Ascending aorta (tissue), 2 donors: Measurements from ENCODE around the gene FXYD1. TPM values are rescaled to one million over a fixed set of nuclear protein-coding genes. Genes with fewer than 3 reads are reported as not detected.

Experiments used
- DNase-seq, 2 donors: peaks; one replicate each; pipeline ENCODE4 v3.0.0-alpha.2; 2019; ENCODE audit warnings: low spot score in 2 of 2
- H3K27ac ChIP-seq, 2 donors: fragments of 200-600 bp; sonication (generic); one replicate each; pipeline ENCODE4 v1.5.1; 2016 to 2017; ENCODE audit warnings: mild to moderate bottlenecking in 1 of 2
- H3K27me3 ChIP-seq: fragments of 200-600 bp; sonication (generic); one replicate; pipeline ENCODE4 v1.5.1; 2017
- H3K36me3 ChIP-seq, 2 donors: fragments of 200-600 bp; sonication (generic); one replicate each; pipeline ENCODE4 v1.5.1; 2016
- H3K4me1 ChIP-seq, 2 donors: fragments of 200-600 bp; sonication (generic); one replicate each; pipeline ENCODE4 v1.5.1; 2016 to 2017; ENCODE audit warnings: mild to moderate bottlenecking in 1 of 2
- H3K4me3 ChIP-seq, 2 donors: fragments of 200-600 bp; sonication (generic); one replicate each; pipeline ENCODE4 v1.5.1; 2016 to 2017; ENCODE audit warnings: mild to moderate bottlenecking in 1 of 2
- H3K9me3 ChIP-seq, 2 donors: fragments of 200-600 bp; sonication (generic); one replicate each; pipeline ENCODE4 v1.5.1; 2016
- CTCF ChIP-seq, 3 experiments: fragments of 200-600 bp in 2 of 3; fragments of 450-650 bp in 1 of 3; sonication (generic) in 2 of 3; IDR thresholded peaks; one replicate each; pipeline ENCODE4 v1.5.1; 2016 to 2019; ENCODE audit warnings: antibody characterized with exemption in 3 of 3, mild to moderate bottlenecking in 1 of 3, moderate library complexity in 1 of 3
- intact Hi-C: fragments of 100-400 bp; cut with DNase I; formaldehyde crosslinking; loops from one replicate; pipeline ENCODE4 v1.15.1; 2023
- total RNA-seq: library from RNA; depleted of rRNA; stranded (reverse); fragments of >200 nt; gene quantifications from one replicate; pipeline ENCODE4 v1.1.0, GENCODE V29; 2016

The FXYD1 gene
- total RNA-seq, 1 donor from 2014 or later: 34.8 TPM

GRCh38 chr19:35144259-35144599 lies 5.6 kb downstream of the FXYD1 start:
- TF ChIP-seq CTCF (IDR thresholded peaks at IDR 0.05): no peak
- intact Hi-C loops: loop anchor here (10.0 kb wide), 2 partner anchors 601 to 1349 kb away; partner anchors contain the start of genes IGFLR1, KCTD15, LIN37 and PSENEN
- H3K4me1 ChIP-seq: peaks cover 8 to 21% of the 10 kb centered on the region in 2 donors
- H3K9me3 ChIP-seq: no peaks in the 10 kb centered on the region
- no peak overlapping the region for H3K4me3 ChIP-seq
- no peak for DNase-seq
- H3K27ac ChIP-seq: no peak overlapping the region
- H3K27me3 ChIP-seq: no peaks in the 10 kb centered on the region
- no peaks in the 10 kb centered on the region for H3K36me3 ChIP-seq

GRCh38 chr19:35144600-35145436 lies 6.2 kb downstream of the FXYD1 start:
- Histone ChIP-seq H3K27me3 (no peaks in the 10 kb centered on the region), H3K9me3 (no peaks in the 10 kb centered on the region), H3K4me1 (peaks cover 5 to 17% of the 10 kb centered on the region in 2 donors), H3K4me3 (no peak overlapping the region), H3K27ac (no peak overlapping the region), H3K36me3 (no peaks in the 10 kb centered on the region)
- no peak for DNase-seq
- intact Hi-C loops: loop anchor here (10.0 kb wide), 2 partner anchors 600 to 1350 kb away; partner anchors contain the start of genes IGFLR1, KCTD15, LIN37 and PSENEN
- TF ChIP-seq CTCF (IDR thresholded peaks at IDR 0.05): no peak

- peak overlapping the region; percentile 24 to 68 for H3K27ac ChIP-seq
- DNase-seq: no peak
- H3K4me1 ChIP-seq: peaks cover 0 to 7% of the 10 kb centered on the region in 2 donors
- no peaks in the 10 kb centered on the region for H3K27me3 ChIP-seq
- intact Hi-C loops: loop anchor here (10.0 kb wide), 2 partner anchors 598 to 1352 kb away; partner anchors contain the start of genes IGFLR1, KCTD15, LIN37 and PSENEN
- no peak for TF ChIP-seq CTCF (IDR thresholded peaks at IDR 0.05)
- no peak overlapping the region for H3K4me3 ChIP-seq
- H3K9me3 ChIP-seq: no peaks in the 10 kb centered on the region
- no peaks in the 10 kb centered on the region for H3K36me3 ChIP-seq
Measured at GRCh38 chr19:35146746-35147459, 8.3 kb downstream of the FXYD1 start.

- no peak for TF ChIP-seq CTCF (IDR thresholded peaks at IDR 0.05)
- Histone ChIP-seq H3K9me3 (no peaks in the 10 kb centered on the region), H3K4me1 (peaks cover 6 to 11% of the 10 kb centered on the region in 2 donors), H3K27ac (no peak overlapping the region), H3K27me3 (no peaks in the 10 kb centered on the region), H3K4me3 (no peak overlapping the region), H3K36me3 (no peaks in the 10 kb centered on the region)
- no peak for DNase-seq
- intact Hi-C loops: loop anchor here (10.0 kb wide), 2 partner anchors 595 to 1355 kb away; partner anchors contain the start of genes IGFLR1, KCTD15, LIN37 and PSENEN
Measured at GRCh38 chr19:35149463-35149862, 10.8 kb downstream of the FXYD1 start.

- Histone ChIP-seq H3K27me3 (no peaks in the 10 kb centered on the region), H3K4me3 (no peak overlapping the region), H3K36me3 (no peaks in the 10 kb centered on the region), H3K27ac (no peak overlapping the region), H3K4me1 (peaks cover 9 to 11% of the 10 kb centered on the region in 2 donors), H3K9me3 (no peaks in the 10 kb centered on the region)
- intact Hi-C loops: no loop called here
- no peak for DNase-seq
- TF ChIP-seq CTCF (IDR thresholded peaks at IDR 0.05): no peak
Measured at GRCh38 chr19:35150445-35150844, 11.8 kb downstream of the FXYD1 start.
